CD4-positive, CD25-positive, alpha-beta regulatory T cell (primary cell): ENCODE results near the gene TSPAN3. TPM values are rescaled to one million over a fixed set of nuclear protein-coding genes. Genes with fewer than 3 reads are reported as not detected.

Source experiments
- ATAC-seq, 2 donors: fragments of 150-1000 bp; cut with Tn5 transposase; one replicate each; pipeline ENCODE4 v1.10.0; 2021; ENCODE audit warnings: low read depth in 2 of 2, moderate number of reproducible peaks in 2 of 2, moderate library complexity in 1 of 2
- DNase-seq, 3 donors: peaks; one replicate each; pipeline versions ENCODE4 v3.0.0 to v3.0.0-alpha.2; 2012 to 2022; ENCODE audit warnings: mixed read lengths in 1 of 3
- H3K27ac ChIP-seq: one replicate; pipeline ENCODE4 v1.7.0; 2013; ENCODE audit warnings: mild to moderate bottlenecking, low read length; ENCODE audit not compliant: insufficient read depth, poor library complexity, severe bottlenecking
- H3K27me3 ChIP-seq: one replicate; pipeline ENCODE4 v1.7.0; 2013; ENCODE audit warnings: low read length; ENCODE audit not compliant: control insufficient read depth, insufficient read depth
- H3K36me3 ChIP-seq: one replicate; pipeline ENCODE4 v1.7.0; 2013; ENCODE audit warnings: mild to moderate bottlenecking, low read length, moderate library complexity; ENCODE audit not compliant: control insufficient read depth, insufficient read depth
- H3K4me1 ChIP-seq: 2 replicates; pipeline ENCODE4 v1.7.0; 2013; ENCODE audit warnings: mild to moderate bottlenecking, low read length; ENCODE audit not compliant: insufficient read depth, control insufficient read depth, poor library complexity, severe bottlenecking
- H3K4me3 ChIP-seq: one replicate; pipeline ENCODE4 v1.7.0; 2013; ENCODE audit warnings: low read depth, mild to moderate bottlenecking, low read length, moderate library complexity
- H3K9me3 ChIP-seq, 2 experiments: 1 replicate in 1 of 2; 2 replicates in 1 of 2; pipeline ENCODE4 v1.7.0; 2013; ENCODE audit warnings: low read length in 2 of 2, mild to moderate bottlenecking in 1 of 2, moderate library complexity in 1 of 2; ENCODE audit not compliant: control insufficient read depth in 2 of 2
- H3K27ac Mint-ChIP-seq, 3 donors: one replicate each; pipeline ENCODE4 v1.8.0; 2020 to 2022; ENCODE audit warnings: mild to moderate bottlenecking in 3 of 3, mixed read lengths in 3 of 3, moderate library complexity in 2 of 3
- H3K27me3 Mint-ChIP-seq: one replicate; pipeline ENCODE4 v1.8.0; 2022; ENCODE audit warnings: mild to moderate bottlenecking, mixed read lengths
- H3K36me3 Mint-ChIP-seq: one replicate; pipeline ENCODE4 v1.8.0; 2020; ENCODE audit warnings: mixed read lengths
- H3K4me1 Mint-ChIP-seq, 4 donors: one replicate each; pipeline ENCODE4 v1.8.0; 2020 to 2022; ENCODE audit warnings: mixed read lengths in 4 of 4, mild to moderate bottlenecking in 1 of 4
- H3K4me3 Mint-ChIP-seq, 4 donors: one replicate each; pipeline ENCODE4 v1.8.0; 2020 to 2022; ENCODE audit warnings: mild to moderate bottlenecking in 4 of 4, mixed read lengths in 4 of 4, moderate library complexity in 3 of 4
- H3K9me3 Mint-ChIP-seq, 7 donors: one replicate each; pipeline ENCODE4 v1.8.0; 2020 to 2022; ENCODE audit warnings: mixed read lengths in 7 of 7, mild to moderate bottlenecking in 3 of 7, moderate library complexity in 2 of 7
- polyA plus RNA-seq, 4 donors: library from polyadenylated mRNA; unstranded; fragments of 300-500 nt; fragmentation: Illumina TruSeq; gene quantifications; one replicate each; pipeline ENCODE4 v1.2.3, GENCODE V29; 2021
- total RNA-seq: library from RNA; stranded (reverse); gene quantifications from one replicate; pipeline ENCODE4 v1.2.3, GENCODE V29; 2022

The TSPAN3 gene
- total and polyA plus RNA-seq, 5 donors from 2014 or later = 5.4 to 31.0 (median 24.2) TPM

GRCh38 chr15:77017091-77017660, 53.7 kb downstream of the TSPAN3 start:
- Histone ChIP-seq H3K27me3 (no peaks in the 10 kb centered on the region), H3K27ac (no peak overlapping the region), H3K9me3 (no peaks in the 10 kb centered on the region), H3K4me1 (peaks cover 67% of the 10 kb centered on the region), H3K4me3 (no peak overlapping the region), H3K36me3 (peaks cover 31% of the 10 kb centered on the region)
- Mint-ChIP-seq H3K27ac (peak overlapping the region in 2 of 3 donors; percentile 36 to 74), H3K4me1 (peaks cover 3 to 83% (median 46%) of the 10 kb centered on the region in 4 donors), H3K4me3 (peak overlapping the region in 1 of 4 donors; percentile 10), H3K36me3 (peaks cover 4% of the 10 kb centered on the region), H3K27me3 (no peaks in the 10 kb centered on the region), H3K9me3 (no peaks in the 10 kb centered on the region)
- ATAC-seq (no peak), DNase-seq (no peak)

GRCh38 chr15:77016321-77016695, 54.6 kb downstream of the TSPAN3 start:
- H3K36me3 ChIP-seq = peaks cover 31% of the 10 kb centered on the region
- Mint-ChIP-seq H3K4me3 (no peak overlapping the region), H3K4me1 (peaks cover 0 to 80% (median 40%) of the 10 kb centered on the region in 4 donors), H3K36me3 (peaks cover 8% of the 10 kb centered on the region), H3K9me3 (no peaks in the 10 kb centered on the region), H3K27ac (peak overlapping the region in 2 of 3 donors; percentile 26 to 93), H3K27me3 (no peaks in the 10 kb centered on the region)
- H3K27me3 ChIP-seq = no peaks in the 10 kb centered on the region
- peaks cover 67% of the 10 kb centered on the region for H3K4me1 ChIP-seq
- ATAC-seq (no peak), DNase-seq (no peak)
- H3K27ac ChIP-seq = peak overlapping the region; percentile 10
- no peaks in the 10 kb centered on the region for H3K9me3 ChIP-seq
- H3K4me3 ChIP-seq = no peak overlapping the region

DNA sequence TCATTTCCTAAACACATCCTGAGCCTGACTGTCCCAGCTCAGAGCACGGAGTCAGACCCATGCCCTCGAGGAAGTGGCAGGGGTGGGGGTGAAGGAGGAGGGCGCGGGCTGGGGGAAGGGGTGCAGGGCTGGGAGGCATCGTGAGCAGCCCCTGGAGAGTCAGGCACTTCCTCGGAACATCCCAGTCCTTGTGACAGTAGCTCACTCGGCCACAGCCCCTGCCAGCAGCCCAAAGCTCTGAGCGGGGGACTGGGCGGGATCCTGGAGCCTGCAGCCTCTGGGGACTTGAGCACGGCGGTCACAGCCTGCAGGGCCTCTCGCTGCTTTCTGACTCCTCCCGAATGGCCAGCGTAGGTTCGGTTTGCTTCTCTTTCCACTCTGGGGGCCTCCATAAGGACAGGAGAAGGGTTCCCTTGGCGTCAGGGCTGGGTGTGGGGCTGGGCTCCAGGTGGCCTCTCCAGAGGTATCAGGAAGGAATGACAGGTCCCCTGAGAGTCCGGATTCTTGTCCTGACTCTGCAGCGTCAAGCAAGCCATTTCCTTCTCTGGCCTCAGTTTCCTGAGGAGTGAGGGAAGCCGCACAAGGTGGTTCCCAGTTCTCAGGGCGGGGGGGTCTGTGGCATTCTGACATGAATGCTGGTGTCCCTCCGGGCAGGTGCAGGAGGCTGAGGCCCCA, 55.1 kb downstream of the TSPAN3 start:
- H3K36me3 ChIP-seq = peaks cover 28% of the 10 kb centered on the region
- no peak overlapping the region for H3K4me3 ChIP-seq
- DNase-seq (no peak), ATAC-seq (no peak)
- H3K9me3 Mint-ChIP-seq = no peaks in the 10 kb centered on the region
- no peaks in the 10 kb centered on the region for H3K27me3 Mint-ChIP-seq
- H3K4me1 ChIP-seq = peaks cover 65% of the 10 kb centered on the region
- H3K36me3 Mint-ChIP-seq = peaks cover 8% of the 10 kb centered on the region
- no peaks in the 10 kb centered on the region for H3K27me3 ChIP-seq
- H3K4me1 Mint-ChIP-seq = peaks cover 0 to 80% (median 41%) of the 10 kb centered on the region in 4 donors
- peak overlapping the region; percentile 52 to 94 (median 93) for H3K27ac Mint-ChIP-seq
- H3K9me3 ChIP-seq = no peaks in the 10 kb centered on the region
- peak overlapping the region in 1 of 4 donors; percentile 63 for H3K4me3 Mint-ChIP-seq
- H3K27ac ChIP-seq = peak overlapping the region; percentile 58

- Histone ChIP-seq H3K4me1 (peaks cover 74% of the 10 kb centered on the region), H3K9me3 (no peaks in the 10 kb centered on the region), H3K36me3 (peaks cover 20% of the 10 kb centered on the region), H3K27ac (peak overlapping the region; percentile 72), H3K27me3 (no peaks in the 10 kb centered on the region), H3K4me3 (peak overlapping the region; percentile 59)
- DNase-seq (no peak), ATAC-seq (no peak)
- H3K27ac Mint-ChIP-seq = peak overlapping the region; percentile 93 to 98 (median 94)
- H3K36me3 Mint-ChIP-seq = peaks cover 11% of the 10 kb centered on the region
- H3K9me3 Mint-ChIP-seq = no peaks in the 10 kb centered on the region
- peaks cover 7 to 78% (median 42%) of the 10 kb centered on the region in 4 donors for H3K4me1 Mint-ChIP-seq
- H3K27me3 Mint-ChIP-seq = no peaks in the 10 kb centered on the region
- H3K4me3 Mint-ChIP-seq = peak overlapping the region; percentile 39 to 89 (median 85)
Measured at GRCh38 chr15:77014132-77015081, 56.5 kb downstream of the TSPAN3 start.

- peak overlapping the region; percentile 93 to 98 (median 94) for H3K27ac Mint-ChIP-seq
- ATAC-seq = peak; percentile 86 to 90
- Histone ChIP-seq H3K4me3 (peak overlapping the region; percentile 59), H3K9me3 (no peaks in the 10 kb centered on the region), H3K36me3 (peaks cover 19% of the 10 kb centered on the region), H3K27me3 (no peaks in the 10 kb centered on the region), H3K27ac (peak overlapping the region; percentile 72), H3K4me1 (peaks cover 80% of the 10 kb centered on the region)
- peaks cover 7 to 83% (median 43%) of the 10 kb centered on the region in 4 donors for H3K4me1 Mint-ChIP-seq
- peak; percentile 59 to 79 (median 60) for DNase-seq
- H3K27me3 Mint-ChIP-seq = no peaks in the 10 kb centered on the region
- peak overlapping the region; percentile 39 to 89 (median 85) for H3K4me3 Mint-ChIP-seq
- peaks cover 11% of the 10 kb centered on the region for H3K36me3 Mint-ChIP-seq
- no peaks in the 10 kb centered on the region for H3K9me3 Mint-ChIP-seq
Measured at GRCh38 chr15:77013776-77014131, 57.2 kb downstream of the TSPAN3 start.

- Mint-ChIP-seq H3K27ac (peak overlapping the region; percentile 82 to 94 (median 93)), H3K4me3 (peak overlapping the region; percentile 80 to 88 (median 82)), H3K9me3 (no peaks in the 10 kb centered on the region), H3K27me3 (no peaks in the 10 kb centered on the region), H3K36me3 (peaks cover 11% of the 10 kb centered on the region), H3K4me1 (peaks cover 7 to 78% (median 45%) of the 10 kb centered on the region in 4 donors)
- peak overlapping the region; percentile 72 for H3K27ac ChIP-seq
- peak overlapping the region; percentile 47 for H3K4me3 ChIP-seq
- H3K4me1 ChIP-seq = peaks cover 80% of the 10 kb centered on the region
- H3K9me3 ChIP-seq = no peaks in the 10 kb centered on the region
- peak in 2 of 3 donors; percentile 54 to 73 for DNase-seq
- ATAC-seq = peak; percentile 64 to 67
- H3K27me3 ChIP-seq = no peaks in the 10 kb centered on the region
- H3K36me3 ChIP-seq = peaks cover 15% of the 10 kb centered on the region
Measured at GRCh38 chr15:77012868-77013267, 58.0 kb downstream of the TSPAN3 start.

DNA sequence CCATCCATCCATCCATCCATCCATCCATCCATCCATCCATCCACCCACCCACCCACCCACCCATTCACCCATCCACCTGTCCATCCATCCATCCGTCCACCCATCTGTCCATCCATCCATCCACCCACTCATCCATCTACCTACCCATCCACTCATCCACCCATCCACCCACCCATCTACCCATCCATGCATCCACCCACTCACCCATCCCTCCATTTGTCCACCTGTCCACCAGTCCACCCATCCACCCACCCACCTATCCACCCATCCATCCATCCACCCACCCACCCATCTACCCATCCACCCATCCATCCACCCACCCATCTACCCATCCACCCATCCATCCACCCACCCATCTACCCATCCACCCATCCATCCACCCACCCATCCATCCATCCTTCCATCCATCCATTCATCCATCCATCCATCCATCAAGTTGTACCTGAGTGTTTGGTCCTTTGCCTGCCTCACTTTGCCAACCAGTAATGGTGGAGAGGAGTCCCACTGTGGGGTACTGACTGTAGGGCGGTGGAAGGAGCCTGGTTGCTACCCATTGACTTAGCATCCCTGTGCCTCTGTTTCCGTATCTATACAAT, 58.7 kb downstream of the TSPAN3 start:
- Histone ChIP-seq H3K27ac (peak overlapping the region; percentile 72), H3K27me3 (no peaks in the 10 kb centered on the region), H3K4me3 (peak overlapping the region; percentile 18), H3K4me1 (peaks cover 79% of the 10 kb centered on the region), H3K36me3 (peaks cover 13% of the 10 kb centered on the region), H3K9me3 (no peaks in the 10 kb centered on the region)
- Mint-ChIP-seq H3K9me3 (no peaks in the 10 kb centered on the region), H3K27me3 (no peaks in the 10 kb centered on the region), H3K4me1 (peaks cover 7 to 77% (median 47%) of the 10 kb centered on the region in 4 donors), H3K27ac (peak overlapping the region; percentile 87 to 94 (median 93)), H3K36me3 (peaks cover 11% of the 10 kb centered on the region), H3K4me3 (peak overlapping the region; percentile 80 to 88 (median 82))
- no peak for DNase-seq
- no peak for ATAC-seq
